Measurements from ENCODE around the gene DCANP1.

The DCANP1 gene

GRCh38 chr5:135456238-135457099 lies 9.3 kb upstream of the DCANP1 start:
- no peak for DNase-seq

- no peak for DNase-seq
Measured at GRCh38 chr5:135455876-135456237, 8.7 kb upstream of the DCANP1 start.

DNA sequence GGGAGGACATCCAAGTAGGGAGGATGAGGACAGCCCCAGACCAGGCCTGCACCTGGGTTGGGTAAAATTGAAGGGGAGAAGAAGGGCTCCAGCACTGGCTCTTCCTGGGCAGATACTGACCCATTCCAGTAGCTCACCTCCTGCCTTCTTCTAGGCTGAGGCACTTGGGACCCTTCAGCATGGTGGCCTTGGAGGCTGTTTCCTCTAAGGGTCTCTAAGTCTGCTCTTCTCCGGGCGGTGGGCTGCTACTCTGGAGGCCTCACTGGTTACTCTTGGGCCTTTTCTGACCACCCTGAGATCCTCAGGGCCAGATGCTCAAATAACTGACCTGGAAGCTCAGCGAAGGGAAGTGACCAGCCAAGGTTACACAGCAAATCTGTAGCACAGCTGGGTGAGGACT lies 7.8 kb upstream of the DCANP1 start:
- DNase-seq, result no peak

GRCh38 chr5:135453613-135454012 lies 6.5 kb upstream of the DCANP1 start:
- no peak for DNase-seq

- DNase-seq, result no peak
Measured at GRCh38 chr5:135452321-135453030, 5.3 kb upstream of the DCANP1 start, which contains the start of gene TIFAB. Gene TIFAB (minus strand): TSS chr5:135452351. CDS start chr5:135449939, 2,412 bp downstream.

GRCh38 chr5:135451581-135452320 lies 4.6 kb upstream of the DCANP1 start:
- no peak for DNase-seq

DNA sequence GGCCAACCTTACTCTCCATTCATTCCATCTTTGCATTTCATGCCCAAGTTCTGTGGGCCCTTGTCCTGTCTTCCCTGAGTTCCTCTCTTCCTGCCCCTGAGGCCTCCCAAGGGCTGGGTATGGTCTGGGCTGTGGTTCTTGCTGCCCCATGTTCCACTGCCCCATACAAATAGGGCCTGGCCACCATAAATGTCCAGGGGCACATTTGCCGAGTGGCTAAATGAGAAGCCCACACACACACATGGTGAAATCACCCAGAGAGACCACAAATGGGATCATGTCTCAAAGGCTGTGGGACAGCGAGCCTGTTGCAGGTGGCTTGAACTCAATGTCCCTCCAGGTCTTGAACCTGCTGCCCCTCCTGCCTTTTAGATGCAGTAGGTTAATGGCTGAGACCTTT lies 3.8 kb upstream of the DCANP1 start:
- DNase-seq, result no peak

GRCh38 chr5:135450336-135450735 lies 3.2 kb upstream of the DCANP1 start:
- no peak for DNase-seq

GRCh38 chr5:135449644-135450043 lies 2.5 kb upstream of the DCANP1 start:
- no peak for DNase-seq

DNA sequence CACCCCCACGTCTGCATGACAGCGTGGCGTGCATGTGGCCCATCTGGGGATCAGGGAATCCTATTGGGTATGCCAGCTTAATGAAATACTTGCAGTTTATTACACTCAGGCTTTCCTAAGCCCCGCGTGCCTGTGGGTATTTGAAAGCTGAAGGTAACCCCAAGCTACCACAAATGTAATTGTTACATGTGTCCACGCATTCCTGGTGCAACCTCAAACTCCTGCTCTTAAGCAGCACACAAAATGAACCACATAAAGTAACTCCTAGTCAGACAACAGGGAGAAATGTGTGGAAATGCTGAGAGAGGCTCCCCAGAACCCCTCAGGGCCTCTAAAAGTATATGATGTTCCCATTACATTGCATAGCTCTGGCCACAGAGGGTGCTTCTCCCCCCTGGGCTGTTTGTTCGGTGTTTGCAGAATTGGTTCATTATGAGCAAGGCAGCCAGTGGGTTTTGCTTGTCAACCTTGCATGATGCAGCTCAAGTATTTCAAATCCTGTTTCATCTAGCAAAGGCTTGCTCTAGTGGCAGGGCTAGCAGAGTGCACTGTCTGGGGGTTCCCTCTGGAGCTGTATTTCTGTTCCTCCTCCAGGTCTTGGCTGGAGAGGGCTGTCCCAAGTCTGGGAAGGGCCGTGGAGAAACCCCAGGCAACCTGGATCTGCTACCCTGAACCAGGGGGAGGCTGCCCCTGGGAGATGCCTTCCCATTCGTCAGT lies 1.8 kb upstream of the DCANP1 start:
- DNase-seq, result no peak

GRCh38 chr5:135448071-135448739 lies 1.1 kb upstream of the DCANP1 start:
- no peak for DNase-seq

DNA sequence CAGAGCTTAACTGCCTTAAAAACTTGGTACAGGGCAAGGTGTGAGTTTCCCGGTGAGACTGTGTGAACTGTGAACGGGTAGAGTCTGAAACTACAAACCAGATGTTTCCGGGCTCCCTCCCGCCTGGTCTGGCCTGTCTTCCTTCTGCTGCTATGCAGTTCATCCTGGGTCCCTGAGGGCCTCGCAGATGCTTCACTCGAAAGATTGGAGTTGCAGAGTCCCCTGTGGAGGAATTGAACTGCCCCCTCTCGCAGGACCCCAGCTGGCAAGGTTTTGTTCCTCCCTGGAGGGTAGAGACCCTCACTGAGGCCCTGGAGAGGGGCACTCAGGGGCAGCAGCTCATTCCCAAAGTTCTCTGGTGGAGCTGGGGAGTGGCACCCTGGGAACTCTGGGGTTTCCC lies 533 bp downstream of the DCANP1 start:
- DNase-seq, result no peak

DNA sequence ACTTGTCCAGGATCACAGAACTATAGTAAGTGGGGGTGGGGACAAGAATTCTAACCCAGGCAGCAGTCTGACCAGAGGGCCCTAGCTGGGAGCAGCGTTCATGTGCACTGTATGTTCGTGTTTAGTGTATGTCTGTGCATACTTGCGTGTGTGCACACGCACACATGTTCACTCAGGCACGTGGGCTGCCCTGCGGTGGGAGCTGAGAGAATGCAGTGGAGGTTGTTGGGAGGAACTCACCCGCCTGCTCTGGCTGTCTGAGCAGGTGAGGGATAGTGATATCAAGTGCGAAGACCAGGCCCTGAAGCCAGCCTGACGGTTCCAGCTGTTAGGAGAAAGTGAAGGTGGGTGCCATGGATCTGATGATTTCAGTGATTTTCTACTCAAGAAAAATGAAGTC lies 942 bp downstream of the DCANP1 start:
- no peak for DNase-seq

GRCh38 chr5:135445306-135445985 lies 1.7 kb downstream of the DCANP1 start:
- no peak for DNase-seq

- no peak for DNase-seq
Measured at GRCh38 chr5:135444881-135445280, 2.3 kb downstream of the DCANP1 start.

- DNase-seq, result no peak
Measured at GRCh38 chr5:135444360-135444759, 2.8 kb downstream of the DCANP1 start.

DNA sequence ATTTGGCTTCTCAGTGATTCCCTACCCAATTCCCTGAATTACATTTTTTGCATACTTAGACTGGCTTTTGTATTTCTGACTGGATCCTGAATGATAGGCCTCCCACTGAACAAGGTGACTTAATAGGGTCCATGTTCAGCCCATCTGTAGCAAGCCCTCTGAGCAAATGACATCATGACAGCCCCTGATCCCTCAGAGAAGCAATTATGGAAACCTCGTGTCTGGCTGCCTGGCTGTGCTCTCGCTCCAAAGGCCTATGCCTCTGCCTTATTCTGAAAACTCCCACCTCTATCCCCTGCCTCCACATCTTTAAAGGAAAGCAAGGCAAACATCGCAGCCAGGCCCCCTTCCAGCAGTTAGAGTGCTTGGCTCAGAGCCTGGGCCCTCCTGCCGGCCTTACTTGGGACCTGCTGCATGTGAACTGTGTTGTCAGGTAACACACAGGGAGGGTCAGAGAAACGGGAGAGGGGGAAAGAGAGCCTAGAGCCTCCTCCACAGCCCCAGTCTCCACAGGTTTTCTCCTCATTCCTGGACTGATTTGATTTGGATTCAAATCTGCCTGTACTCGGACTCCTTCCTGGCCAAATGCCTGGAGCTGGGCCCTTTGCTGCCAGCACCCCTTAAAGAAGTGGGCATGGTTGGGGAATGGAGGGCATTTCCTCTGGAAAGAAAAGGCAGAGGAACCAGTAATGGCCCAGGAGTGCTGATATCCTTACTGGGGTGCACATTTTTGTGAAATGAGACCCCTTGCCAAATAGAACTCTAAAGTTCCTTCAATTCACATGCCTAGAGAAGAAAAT lies 3.8 kb downstream of the DCANP1 start:
- no peak for DNase-seq

DNA sequence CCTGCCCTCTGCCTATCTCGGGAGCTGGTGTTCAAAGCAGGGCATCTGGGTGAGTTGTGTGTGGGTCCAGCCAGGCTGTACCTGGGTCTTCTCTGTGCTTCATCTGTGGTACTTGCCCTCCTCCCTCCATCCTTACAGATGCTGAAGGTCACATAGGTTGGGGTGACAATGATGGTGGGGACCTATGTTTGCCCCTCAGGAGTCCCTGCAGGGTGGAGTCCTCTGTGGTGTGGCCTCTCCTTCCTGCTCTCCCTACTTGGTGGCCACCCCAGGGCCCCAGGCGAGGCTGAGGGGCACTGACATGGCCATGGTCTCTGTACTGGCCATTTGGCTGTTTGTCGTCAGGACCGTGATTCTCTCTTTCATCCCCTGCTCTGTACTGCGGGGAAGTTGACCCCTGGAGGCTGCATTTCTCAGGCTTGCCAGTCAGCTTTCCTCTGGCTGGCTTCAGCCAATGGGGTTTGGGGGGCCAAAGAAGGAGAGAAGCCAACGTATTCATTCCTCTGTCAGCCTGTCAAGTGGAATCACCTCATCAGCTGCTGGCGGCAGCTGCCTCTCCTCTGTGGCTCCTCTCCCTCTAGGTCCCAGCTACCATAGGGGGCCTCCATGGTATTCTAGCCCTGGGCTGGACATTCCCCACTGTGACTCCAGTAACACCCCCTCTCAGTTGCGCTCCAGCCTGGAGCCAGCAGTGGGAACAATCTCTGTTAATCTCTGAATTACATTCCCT lies 4.6 kb downstream of the DCANP1 start:
- no peak for DNase-seq

GRCh38 chr5:135441919-135442318 lies 5.2 kb downstream of the DCANP1 start:
- no peak for DNase-seq

DNA sequence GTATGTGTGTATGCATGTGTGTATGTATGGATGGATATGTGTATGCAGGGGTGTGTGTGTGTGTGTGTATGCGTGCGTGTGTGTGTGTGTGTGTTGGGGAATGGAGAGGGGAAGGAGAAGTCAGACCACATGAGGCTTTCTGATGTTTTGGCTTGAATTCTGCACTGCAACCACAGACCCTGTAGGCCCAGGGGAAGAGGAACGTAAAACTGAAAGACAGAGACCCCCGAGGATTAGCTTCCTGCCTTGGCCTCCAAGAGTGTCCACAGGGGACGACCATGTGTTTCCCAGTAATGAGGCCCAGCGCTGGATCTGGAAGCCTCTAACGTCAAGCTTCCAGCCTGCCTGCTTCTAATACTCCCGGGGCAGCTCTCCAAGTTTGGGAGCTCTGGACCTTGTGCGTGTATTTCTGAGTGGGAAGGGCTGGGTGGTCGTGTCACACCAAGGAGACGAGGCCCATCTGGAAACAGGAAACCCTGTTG lies 5.8 kb downstream of the DCANP1 start:
- no peak for DNase-seq

All from stimulated activated CD4-positive, alpha-beta T cell treated with anti-CD3 and anti-CD28 coated beads, Interleukin-4, amount 100 ng/mL, for 4 hours (primary cell).